T-cell (primary cell): Measurements from ENCODE around the gene GAPDHS. TPM values are rescaled to one million over a fixed set of nuclear protein-coding genes. Genes with fewer than 3 reads are reported as not detected.

ENCODE experiments used
- ATAC-seq, 4 experiments: fragments of 200-7000 bp in 3 of 4; fragments of 150-1000 bp in 1 of 4; cut with Tn5 transposase; replicated peaks in 1 of 4; 1 replicate in 3 of 4; 2 replicates in 1 of 4; pipeline ENCODE4 v1.10.0; 2021; ENCODE audit warnings: moderate library complexity in 3 of 4, mild to moderate bottlenecking in 2 of 4, moderate number of reproducible peaks in 1 of 4
- CTCF ChIA-PET, 2 donors: fragments of 300-600 bp; sonication (Branson Sonifier 250); formaldehyde crosslinking; loops; one replicate each; lab custom pipeline; 2022; ENCODE audit warnings: antibody characterized with exemption in 2 of 2; lab: Charles Lee
- POLR2A ChIA-PET, 2 donors: fragments of 300-600 bp; sonication (Branson Sonifier 250); formaldehyde crosslinking; loops; one replicate each; lab custom pipeline; 2022; ENCODE audit warnings: antibody characterized with exemption in 2 of 2; lab: Charles Lee
- DNase-seq, 35 experiments: peaks; one replicate each; pipeline versions ENCODE4 v3.0.0 to v3.0.0-alpha.2; 2013 to 2023
- H3K27ac ChIP-seq: one replicate; pipeline ENCODE4 v1.5.1; 2013; ENCODE audit warnings: low read length
- H3K27me3 ChIP-seq, 2 experiments: replicated peaks in 1 of 2; 1 replicate in 1 of 2; 2 replicates in 1 of 2; pipeline versions ENCODE4 v1.6.1 to v1.7.0; 2013; ENCODE audit warnings: low read length in 1 of 2, mixed read lengths in 1 of 2; ENCODE audit not compliant: control insufficient read depth in 2 of 2, insufficient read depth in 2 of 2; ENCODE audit errors: extremely low read depth in 1 of 2
- H3K36me3 ChIP-seq, 2 donors: 1 replicate in 1 of 2; 2 replicates in 1 of 2; pipeline versions ENCODE4 v1.6.1 to v1.7.0; 2013; ENCODE audit warnings: low read length in 1 of 2; ENCODE audit not compliant: control insufficient read depth in 2 of 2, insufficient read depth in 1 of 2; ENCODE audit errors: extremely low read depth in 1 of 2
- H3K4me1 ChIP-seq, 2 experiments: 1 replicate in 1 of 2; 2 replicates in 1 of 2; pipeline versions ENCODE4 v1.6.1 to v1.7.0; 2013; ENCODE audit warnings: low read length in 2 of 2, mixed read lengths in 1 of 2; ENCODE audit not compliant: insufficient read depth in 2 of 2, control insufficient read depth in 1 of 2; ENCODE audit errors: extremely low read depth in 1 of 2
- H3K4me3 ChIP-seq, 2 donors: 1 replicate in 1 of 2; 2 replicates in 1 of 2; pipeline versions ENCODE4 v1.5.1 to v1.7.0; 2013; ENCODE audit warnings: mild to moderate bottlenecking in 2 of 2, low read length in 1 of 2, moderate library complexity in 1 of 2; ENCODE audit not compliant: control insufficient read depth in 1 of 2; ENCODE audit errors: extremely low read depth in 1 of 2
- H3K9me3 ChIP-seq: 2 replicates; pipeline ENCODE4 v1.7.0; 2013
- H3K27ac Mint-ChIP-seq, 2 donors: one replicate each; pipeline ENCODE4 v1.8.0; 2020 to 2021; ENCODE audit warnings: mild to moderate bottlenecking in 2 of 2, mixed read lengths in 2 of 2
- H3K27me3 Mint-ChIP-seq, 2 donors: one replicate each; pipeline ENCODE4 v1.8.0; 2021 to 2022; ENCODE audit warnings: mixed read lengths in 2 of 2
- H3K36me3 Mint-ChIP-seq: one replicate; pipeline ENCODE4 v1.8.0; 2021; ENCODE audit warnings: mixed read lengths
- H3K4me1 Mint-ChIP-seq, 3 donors: one replicate each; pipeline ENCODE4 v1.8.0; 2020 to 2022; ENCODE audit warnings: mixed read lengths in 3 of 3, mild to moderate bottlenecking in 1 of 3
- H3K4me3 Mint-ChIP-seq, 3 donors: one replicate each; pipeline ENCODE4 v1.8.0; 2020 to 2022; ENCODE audit warnings: mild to moderate bottlenecking in 3 of 3, mixed read lengths in 3 of 3, moderate library complexity in 3 of 3
- H3K9me3 Mint-ChIP-seq, 3 donors: one replicate each; pipeline ENCODE4 v1.8.0; 2020 to 2022; ENCODE audit warnings: mixed read lengths in 3 of 3
- WGBS: methylation state at CpG from one replicate; pipeline ENCODE4 v1.1.5; 2013; ENCODE audit warnings: missing lambda C conversion rate; ENCODE audit not compliant: insufficient coverage; 5-methylcytosine and 5-hydroxymethylcytosine counted together
- total RNA-seq, 35 experiments: library from RNA in 6 of 35; stranded (reverse) in 6 of 35; fragments of 120-200 nt in 1 of 35; gene quantifications; one replicate each; pipeline versions ENCODE4 v1.2.1 to v1.2.4 and lab custom pipeline; 2013 to 2026

The GAPDHS gene
- total RNA-seq, 5 donors from 2014 or later (not counting 1 experiment from before 2014, with no cell fraction given): not detected

DNA sequence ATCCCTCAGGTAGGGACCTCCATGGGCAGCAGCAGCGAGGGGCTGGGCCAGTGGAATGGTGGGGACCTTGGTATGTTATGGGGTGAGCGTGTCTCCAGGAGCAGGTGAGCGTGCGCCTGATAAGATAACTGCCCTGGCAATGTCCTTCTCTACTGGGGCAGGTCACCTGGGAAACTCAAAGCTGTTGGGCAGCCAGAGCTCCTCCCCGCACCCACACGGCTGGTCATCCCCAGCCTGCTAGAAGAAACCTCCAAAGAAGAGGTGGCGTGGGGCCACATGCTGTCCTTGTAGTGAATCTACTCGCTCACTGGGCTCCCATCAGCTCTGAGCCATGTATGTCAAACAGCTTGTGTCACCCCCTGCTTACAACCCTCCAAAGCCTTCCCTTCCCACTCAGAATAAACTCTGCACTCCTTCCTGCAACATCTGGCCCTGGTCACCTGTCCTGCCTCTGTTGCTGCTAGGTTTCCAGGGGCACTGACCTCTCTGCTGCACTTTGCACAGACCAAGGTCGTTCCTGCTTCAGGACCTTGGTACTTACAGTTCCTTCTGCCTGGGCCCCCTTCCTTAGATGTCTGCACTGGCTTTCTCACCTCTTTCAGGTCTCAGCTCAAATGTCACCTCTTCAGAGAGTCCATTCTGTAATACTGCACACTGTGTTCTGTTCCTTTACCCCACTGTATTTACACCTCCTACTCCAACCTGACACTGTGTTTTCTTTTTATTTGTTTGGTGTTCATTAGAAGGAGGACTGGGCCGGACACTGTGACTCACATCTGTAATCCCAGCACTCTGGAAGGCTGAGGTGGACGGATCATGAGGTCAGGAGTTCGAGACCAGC is 32.0 kb downstream of the GAPDHS start:
- H3K27me3 Mint-ChIP-seq: peaks cover 43 to 66% of the 10 kb centered on the region in 2 donors
- ChIA-PET POLR2A (no interaction called here), CTCF (no interaction called here)
- H3K27me3 ChIP-seq: peaks cover 0 to 78% of the 10 kb centered on the region in 2 experiments
- H3K36me3 Mint-ChIP-seq: no peaks in the 10 kb centered on the region
- H3K9me3 Mint-ChIP-seq: no peaks in the 10 kb centered on the region
- no peak overlapping the region for H3K27ac ChIP-seq
- ATAC-seq: no peak
- no peak for DNase-seq
- 80% methylated on average over 8 of the region's 12 CpGs for WGBS
- H3K4me1 Mint-ChIP-seq: no peaks in the 10 kb centered on the region
- H3K4me1 ChIP-seq: no peaks in the 10 kb centered on the region
- no peak overlapping the region for H3K4me3 Mint-ChIP-seq
- no peak overlapping the region for H3K4me3 ChIP-seq
- no peak overlapping the region for H3K27ac Mint-ChIP-seq
- no peaks in the 10 kb centered on the region for H3K36me3 ChIP-seq
- no peaks in the 10 kb centered on the region for H3K9me3 ChIP-seq

DNA sequence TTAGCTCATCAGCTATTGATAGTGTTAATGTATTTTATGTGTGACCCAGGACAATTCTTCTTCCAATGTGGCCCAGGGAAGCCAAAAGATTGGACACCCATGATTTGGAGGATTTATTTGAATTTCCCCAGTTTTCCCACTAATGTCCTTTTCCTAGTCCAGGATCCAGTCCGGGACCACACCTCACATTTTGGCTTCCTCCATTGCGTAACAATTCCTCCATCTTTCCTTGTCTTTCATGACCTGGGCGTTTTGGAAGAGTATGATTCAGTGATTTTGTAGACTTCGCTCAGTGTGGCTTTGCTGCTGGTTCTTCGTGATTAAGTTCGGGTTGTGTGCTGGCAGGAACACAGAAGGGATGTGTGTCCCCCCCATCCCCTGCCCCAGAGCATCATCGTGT is 33.5 kb downstream of the GAPDHS start:
- H3K36me3 Mint-ChIP-seq: no peaks in the 10 kb centered on the region
- ATAC-seq: no peak
- WGBS: 100% methylated on average over 1 of the region's 7 CpGs
- peaks cover 37 to 61% of the 10 kb centered on the region in 2 donors for H3K27me3 Mint-ChIP-seq
- Histone ChIP-seq H3K4me3 (no peak overlapping the region), H3K27ac (no peak overlapping the region), H3K36me3 (no peaks in the 10 kb centered on the region), H3K27me3 (peaks cover 0 to 68% of the 10 kb centered on the region in 2 experiments), H3K4me1 (no peaks in the 10 kb centered on the region), H3K9me3 (no peaks in the 10 kb centered on the region)
- DNase-seq: no peak
- no peaks in the 10 kb centered on the region for H3K4me1 Mint-ChIP-seq
- ChIA-PET CTCF (interaction anchor here in 1 of 2 donors (0.6 kb wide), 1 partner anchor 99 kb away, joined by 3 read pairs; no protein-coding TSS in a partner anchor), POLR2A (interaction anchor here in 1 of 2 donors (0.6 kb wide), 2 partner anchors 11 to 362 kb away, joined by 3 to 5 read pairs; no protein-coding TSS in a partner anchor)
- H3K9me3 Mint-ChIP-seq: no peaks in the 10 kb centered on the region
- H3K4me3 Mint-ChIP-seq: no peak overlapping the region
- no peak overlapping the region for H3K27ac Mint-ChIP-seq

DNA sequence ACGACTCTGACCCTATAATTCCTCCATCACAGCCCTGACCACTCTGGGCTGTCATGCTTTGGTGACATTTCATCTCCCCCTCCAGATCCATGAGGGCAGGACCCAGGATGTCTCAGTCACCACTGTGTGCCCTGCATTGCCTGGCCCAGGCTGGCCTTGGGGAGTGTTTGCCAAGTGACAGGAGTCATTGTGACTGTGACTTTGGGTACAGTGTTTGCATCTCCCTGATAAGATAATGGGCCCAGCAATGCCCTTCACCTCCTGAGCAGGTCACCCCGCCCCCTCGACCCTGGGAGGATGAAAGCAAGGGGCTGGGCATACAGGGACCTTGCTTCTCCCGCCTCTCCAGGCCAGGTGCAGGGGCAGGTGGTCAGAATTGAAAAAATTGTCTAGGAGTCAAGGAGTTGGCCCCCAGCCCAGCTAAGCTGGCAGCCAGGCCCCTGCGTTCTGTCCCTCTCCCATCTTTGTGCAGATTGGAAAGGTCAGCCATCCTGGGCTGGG is 36.1 kb downstream of the GAPDHS start:
- Mint-ChIP-seq H3K4me3 (no peak overlapping the region), H3K27ac (no peak overlapping the region), H3K27me3 (peaks cover 20 to 44% of the 10 kb centered on the region in 2 donors), H3K9me3 (no peaks in the 10 kb centered on the region), H3K36me3 (no peaks in the 10 kb centered on the region), H3K4me1 (no peaks in the 10 kb centered on the region)
- ChIA-PET CTCF (interaction anchor here in 1 of 2 donors (0.5 kb wide), 1 partner anchor 23 kb away, joined by 8 read pairs; no protein-coding TSS in a partner anchor), POLR2A (no interaction called here)
- H3K4me1 ChIP-seq: no peaks in the 10 kb centered on the region
- DNase-seq (no peak), ATAC-seq (no peak)
- no peak overlapping the region for H3K4me3 ChIP-seq
- no peak overlapping the region for H3K27ac ChIP-seq
- no peaks in the 10 kb centered on the region for H3K9me3 ChIP-seq
- peaks cover 0 to 47% of the 10 kb centered on the region in 2 experiments for H3K27me3 ChIP-seq
- 72% methylated on average over 4 of the region's 5 CpGs for WGBS
- H3K36me3 ChIP-seq: no peaks in the 10 kb centered on the region

DNA sequence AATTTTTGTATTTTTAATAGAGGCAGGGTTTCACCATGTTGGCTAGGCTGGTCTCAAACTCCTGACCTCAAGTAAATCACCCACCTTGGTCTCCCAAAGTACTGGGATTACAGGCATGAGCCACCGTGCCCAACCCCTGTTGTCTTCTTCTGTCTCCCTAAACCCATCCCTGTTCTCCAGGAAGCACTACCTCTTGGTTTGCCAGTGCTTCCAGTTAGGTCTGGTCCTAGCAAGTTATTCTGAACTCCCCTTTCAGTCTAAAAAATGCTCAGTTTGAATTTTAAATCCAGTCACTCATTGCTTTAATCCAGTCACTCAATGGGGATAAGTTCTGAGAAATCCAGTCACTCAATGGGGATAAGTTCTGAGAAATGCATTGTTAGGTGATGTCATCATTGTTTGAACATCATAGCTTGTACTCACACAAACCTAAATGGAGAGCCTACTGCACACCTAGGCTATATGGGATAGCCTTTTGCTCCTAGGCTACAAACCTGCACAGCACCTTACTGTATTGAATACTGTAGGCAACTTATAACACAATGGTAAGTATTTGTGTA is 38.2 kb downstream of the GAPDHS start:
- Mint-ChIP-seq H3K4me1 (no peaks in the 10 kb centered on the region), H3K27ac (no peak overlapping the region), H3K36me3 (peaks cover 9% of the 10 kb centered on the region), H3K4me3 (no peak overlapping the region), H3K9me3 (peaks cover 10 to 19% (median 18%) of the 10 kb centered on the region in 3 donors), H3K27me3 (peaks cover 15 to 36% of the 10 kb centered on the region in 2 donors)
- POLR2A ChIA-PET: interaction anchor here in 1 of 2 donors (0.6 kb wide), 1 partner anchor 20 kb away, joined by 4 read pairs; no protein-coding TSS in a partner anchor
- H3K27me3 ChIP-seq: peaks cover 0 to 37% of the 10 kb centered on the region in 2 experiments
- H3K4me1 ChIP-seq: no peaks in the 10 kb centered on the region
- H3K36me3 ChIP-seq: no peaks in the 10 kb centered on the region
- H3K9me3 ChIP-seq: no peaks in the 10 kb centered on the region
- H3K27ac ChIP-seq: no peak overlapping the region
- DNase-seq: no peak
- H3K4me3 ChIP-seq: no peak overlapping the region
- ATAC-seq: no peak
- 78% methylated on average over 1 of the region's 1 CpG for whole genome bisulfite sequencing
- CTCF ChIA-PET: no interaction called here

DNA sequence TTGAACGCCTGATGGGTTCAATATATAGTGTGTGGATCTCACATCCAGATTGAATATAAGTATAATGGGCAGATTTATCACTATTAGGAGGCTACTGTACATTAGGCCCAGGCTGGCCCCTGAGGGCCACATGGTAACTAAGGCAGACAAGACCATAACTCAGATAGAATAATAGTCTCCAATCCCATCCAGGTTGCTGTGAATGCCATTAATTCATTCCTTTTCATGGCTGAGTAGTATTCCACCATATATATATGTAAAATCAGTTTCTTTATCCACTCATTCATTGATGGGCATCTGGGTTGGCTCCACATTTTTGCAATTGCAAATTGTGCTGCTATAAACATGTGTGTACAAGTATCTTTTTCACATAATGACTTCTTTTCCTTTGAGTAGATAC is 44.7 kb downstream of the GAPDHS start:
- H3K9me3 Mint-ChIP-seq: peaks cover 20 to 29% (median 25%) of the 10 kb centered on the region in 3 donors
- peaks cover 16 to 24% of the 10 kb centered on the region in 2 donors for H3K27me3 Mint-ChIP-seq
- H3K27ac Mint-ChIP-seq: no peak overlapping the region
- Histone ChIP-seq H3K4me1 (no peaks in the 10 kb centered on the region), H3K36me3 (no peaks in the 10 kb centered on the region), H3K27ac (no peak overlapping the region), H3K27me3 (peaks cover 0 to 23% of the 10 kb centered on the region in 2 experiments), H3K9me3 (no peaks in the 10 kb centered on the region), H3K4me3 (no peak overlapping the region)
- WGBS: no CpG with 5 or more reads among the region's 1 CpG
- peaks cover 15% of the 10 kb centered on the region for H3K36me3 Mint-ChIP-seq
- ATAC-seq (no peak), DNase-seq (no peak)
- H3K4me1 Mint-ChIP-seq: no peaks in the 10 kb centered on the region
- no peak overlapping the region for H3K4me3 Mint-ChIP-seq
- CTCF ChIA-PET: no interaction called here
- POLR2A ChIA-PET: no interaction called here

DNA sequence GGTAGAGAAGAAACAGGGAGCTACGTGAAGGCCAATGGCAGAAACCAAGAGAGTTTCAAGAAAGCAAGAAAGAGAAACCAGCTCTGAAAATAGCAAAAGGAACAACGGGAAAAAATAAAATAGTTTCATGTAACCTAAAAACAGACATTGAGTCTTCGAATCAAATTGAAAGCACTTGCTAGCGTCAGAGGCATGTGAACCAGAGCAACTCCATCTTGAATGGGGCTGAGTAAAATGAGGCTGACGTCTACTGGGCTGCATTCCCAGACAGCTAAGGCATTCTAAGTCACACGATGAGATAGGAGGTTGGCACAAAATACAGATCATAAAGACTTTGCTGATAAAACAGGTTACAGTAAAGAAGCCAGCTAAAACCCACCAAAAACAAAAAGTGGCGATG is 45.5 kb downstream of the GAPDHS start:
- H3K36me3 Mint-ChIP-seq: peaks cover 15% of the 10 kb centered on the region
- DNase-seq: no peak
- H3K27ac Mint-ChIP-seq: no peak overlapping the region
- Histone ChIP-seq H3K27ac (no peak overlapping the region), H3K27me3 (peaks cover 0 to 26% of the 10 kb centered on the region in 2 experiments), H3K4me3 (no peak overlapping the region), H3K9me3 (no peaks in the 10 kb centered on the region), H3K4me1 (no peaks in the 10 kb centered on the region), H3K36me3 (no peaks in the 10 kb centered on the region)
- H3K9me3 Mint-ChIP-seq: peaks cover 20 to 29% (median 25%) of the 10 kb centered on the region in 3 donors
- no peak for ATAC-seq
- 86% methylated on average over 1 of the region's 7 CpGs for WGBS
- H3K27me3 Mint-ChIP-seq: peaks cover 16 to 26% of the 10 kb centered on the region in 2 donors
- CTCF ChIA-PET: interaction anchor here in 1 of 2 donors (0.9 kb wide), 1 partner anchor 437 kb away, joined by 3 read pairs; no protein-coding TSS in a partner anchor
- POLR2A ChIA-PET: no interaction called here
- H3K4me3 Mint-ChIP-seq: no peak overlapping the region
- H3K4me1 Mint-ChIP-seq: no peaks in the 10 kb centered on the region
